Islet of Langerhans (tissue), 1 donor: Measurements from ENCODE around the gene HEPN1.

ENCODE experiments used
- FAIRE-seq: peaks from one replicate; lab custom pipeline; 2011; peaks lifted over from hg19 to GRCh38; lab: Jason Lieb, UNC

Gene HEPN1

GRCh38 chr11:124884869-124885479, 34.1 kb upstream of the HEPN1 start:
- FAIRE-seq, result no peak

- no peak for FAIRE-seq
Observed at GRCh38 chr11:124886476-124886875, 32.6 kb upstream of the HEPN1 start.

- no peak for FAIRE-seq
Observed at GRCh38 chr11:124886978-124887666, 31.9 kb upstream of the HEPN1 start.

- FAIRE-seq, result no peak
Observed at GRCh38 chr11:124887667-124888013, 31.4 kb upstream of the HEPN1 start.

GRCh38 chr11:124889191-124890091, 29.6 kb upstream of the HEPN1 start:
- FAIRE-seq, result no peak

- no peak for FAIRE-seq
Observed at GRCh38 chr11:124890151-124890550, 28.9 kb upstream of the HEPN1 start.

GRCh38 chr11:124890683-124891372, 28.2 kb upstream of the HEPN1 start:
- FAIRE-seq, result no peak

- no peak for FAIRE-seq
Observed at GRCh38 chr11:124891373-124891861, 27.6 kb upstream of the HEPN1 start.

- no peak for FAIRE-seq
Observed at GRCh38 chr11:124892146-124892545, 26.9 kb upstream of the HEPN1 start.

- no peak for FAIRE-seq
Observed at GRCh38 chr11:124892750-124893454, 26.1 kb upstream of the HEPN1 start.

- no peak for FAIRE-seq
Observed at GRCh38 chr11:124893781-124894401, 25.2 kb upstream of the HEPN1 start.

- no peak for FAIRE-seq
Observed at GRCh38 chr11:124894606-124895430, 24.2 kb upstream of the HEPN1 start.

- FAIRE-seq, result no peak
Observed at GRCh38 chr11:124895471-124895971, 23.5 kb upstream of the HEPN1 start.

- FAIRE-seq, result no peak
Observed at GRCh38 chr11:124896071-124896750, 22.8 kb upstream of the HEPN1 start.

- no peak for FAIRE-seq
Observed at GRCh38 chr11:124896821-124897391, 22.1 kb upstream of the HEPN1 start.

GRCh38 chr11:124897674-124898262, 21.3 kb upstream of the HEPN1 start, which contains the start of gene ROBO4:
ROBO4 (minus strand) TSS chr11:124897865; CDS start chr11:124897795, 70 bp downstream.
- FAIRE-seq, result no peak

GRCh38 chr11:124898263-124898680, 20.8 kb upstream of the HEPN1 start:
- FAIRE-seq, result no peak

- no peak for FAIRE-seq
Observed at GRCh38 chr11:124898711-124899110, 20.3 kb upstream of the HEPN1 start.
